HG03432 (cell line): ENCODE results near the gene UQCC5.

ENCODE experiments used
- ATAC-seq: cut with Tn5 transposase; IDR thresholded peaks from one replicate; pipeline ENCODE4 v1.9.1; 2021; ENCODE audit warnings: mild to moderate bottlenecking, moderate library complexity; ENCODE audit not compliant: unreplicated experiment

The UQCC5 gene

GRCh38 chr3:52503788-52504424, 32.5 kb upstream of the UQCC5 start:
- no peak for ATAC-seq

- no peak for ATAC-seq
These were observed 31.4 kb upstream of the UQCC5 start for GRCh38 chr3:52504977-52505376.

GRCh38 chr3:52506266-52506966, 30.0 kb upstream of the UQCC5 start:
- no peak for ATAC-seq

GRCh38 chr3:52507359-52507758, 29.0 kb upstream of the UQCC5 start:
- no peak for ATAC-seq

GRCh38 chr3:52509753-52510328, 26.6 kb upstream of the UQCC5 start:
- no peak for ATAC-seq

- no peak for ATAC-seq
These were observed 24.9 kb upstream of the UQCC5 start for GRCh38 chr3:52511509-52511908.

GRCh38 chr3:52512105-52512504, 24.3 kb upstream of the UQCC5 start:
- ATAC-seq: no peak

- ATAC-seq: no peak
These were observed 23.7 kb upstream of the UQCC5 start for GRCh38 chr3:52512727-52513126.

- ATAC-seq: no peak
These were observed 23.1 kb upstream of the UQCC5 start for GRCh38 chr3:52513281-52513680.

- no peak for ATAC-seq
These were observed 21.8 kb upstream of the UQCC5 start for GRCh38 chr3:52514576-52514975.

- no peak for ATAC-seq
These were observed 21.2 kb upstream of the UQCC5 start for GRCh38 chr3:52515192-52515591.

- ATAC-seq: no peak
These were observed 19.8 kb upstream of the UQCC5 start for GRCh38 chr3:52516509-52517195.

- ATAC-seq: no peak
These were observed 18.3 kb upstream of the UQCC5 start for GRCh38 chr3:52517796-52518722.

- no peak for ATAC-seq
These were observed 17.5 kb upstream of the UQCC5 start for GRCh38 chr3:52518723-52519444.

GRCh38 chr3:52519445-52520140, 16.8 kb upstream of the UQCC5 start:
- no peak for ATAC-seq

GRCh38 chr3:52520141-52520667, 16.2 kb upstream of the UQCC5 start:
- no peak for ATAC-seq

- ATAC-seq: no peak
These were observed 15.5 kb upstream of the UQCC5 start for GRCh38 chr3:52520716-52521487.

- ATAC-seq: no peak
These were observed 14.9 kb upstream of the UQCC5 start for GRCh38 chr3:52521488-52521824.
